Urothelium cell line (cell line): ENCODE measurements around the gene ALDH1B1.
"Not testable (repeated sequence)": the region's sequence is repeated elsewhere in the genome, so short reads cannot be mapped to it uniquely, and the experiment has no call there.

Experiments used
- DNase-seq: peaks from one replicate; pipeline ENCODE4 v3.0.0; 2011; ENCODE audit warnings: low spot score, mixed read lengths
- FAIRE-seq: peaks from 2 replicates; lab custom pipeline; 2011; peaks lifted over from hg19 to GRCh38; lab: Jason Lieb, UNC

Gene ALDH1B1

DNA sequence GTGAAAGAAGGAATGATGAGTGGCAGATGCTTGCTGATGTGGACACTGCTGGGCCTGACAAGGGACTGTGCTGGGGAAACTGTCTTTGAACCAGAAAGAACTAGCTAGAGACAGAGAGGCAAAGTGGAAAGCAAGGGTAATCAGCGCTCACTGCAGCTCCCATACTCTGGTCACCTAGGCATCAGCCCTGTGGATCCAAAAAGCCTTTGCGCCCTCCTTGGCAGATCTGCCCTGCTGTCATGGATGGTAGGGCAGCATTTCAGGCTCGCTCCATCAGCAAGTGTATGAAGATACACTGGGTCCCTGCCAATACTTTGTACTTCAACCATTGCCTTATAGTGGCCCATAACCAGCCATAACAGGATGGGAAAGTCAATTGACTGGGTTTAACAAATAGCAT lies 6.6 kb upstream of the ALDH1B1 start:
- DNase-seq (no peak), FAIRE-seq (no peak)

DNA sequence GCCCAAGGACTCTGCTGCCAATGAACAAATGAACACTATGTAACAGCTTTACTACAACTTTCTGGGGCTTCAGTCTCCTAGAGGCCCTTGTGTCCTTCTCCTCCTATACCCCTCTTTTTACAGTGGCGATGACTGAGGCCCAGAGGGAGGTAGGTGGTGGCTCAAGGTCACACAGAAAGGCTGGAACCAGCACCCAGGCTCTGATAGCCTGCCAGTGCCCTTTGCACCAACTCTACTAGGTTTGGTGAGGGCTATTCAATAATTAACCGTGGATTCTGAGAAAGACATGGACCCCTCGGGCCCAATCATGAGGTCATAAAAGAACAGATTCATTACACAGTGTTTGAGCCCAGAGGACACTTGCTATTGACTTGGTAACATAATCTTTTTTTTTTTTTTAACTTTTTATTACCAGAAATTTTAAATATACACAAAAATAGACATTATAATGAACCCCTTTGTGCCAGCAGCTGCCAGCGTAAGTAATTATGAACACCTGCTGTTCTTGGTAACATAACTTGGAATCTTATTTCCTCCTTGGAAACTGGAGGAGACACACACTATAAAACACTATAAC lies 6.1 kb upstream of the ALDH1B1 start:
- FAIRE-seq: no peak
- DNase-seq: no peak

GRCh38 chr9:38387066-38387465 lies 5.4 kb upstream of the ALDH1B1 start:
- DNase-seq: no peak
- no peak for FAIRE-seq

GRCh38 chr9:38387751-38388150 lies 4.8 kb upstream of the ALDH1B1 start:
- DNase-seq (no peak), FAIRE-seq (no peak)

- DNase-seq: no peak
- no peak for FAIRE-seq
These were observed 3.9 kb upstream of the ALDH1B1 start for GRCh38 chr9:38388283-38389223.

DNA sequence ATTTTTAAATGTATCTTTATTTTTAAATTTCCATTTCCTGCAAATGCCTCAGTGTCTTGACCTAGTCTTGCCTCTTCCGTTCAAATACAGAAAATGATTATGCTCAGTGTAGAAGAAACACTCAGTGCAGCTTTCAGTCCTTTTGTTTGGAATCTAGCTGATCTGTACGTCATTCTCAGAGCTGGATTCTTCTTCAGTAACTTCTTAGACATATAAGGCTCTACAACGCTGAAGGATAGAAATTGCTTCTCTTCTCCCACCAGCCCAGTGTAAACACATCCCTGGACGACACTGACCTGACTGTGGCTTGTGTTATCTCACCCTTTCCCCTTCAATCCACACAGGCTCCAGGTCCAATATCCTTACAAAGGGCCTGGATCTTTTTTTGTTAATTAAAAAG lies 3.2 kb upstream of the ALDH1B1 start:
- FAIRE-seq (no peak), DNase-seq (no peak)

- no peak for FAIRE-seq
- DNase-seq: no peak
These were observed 2.1 kb upstream of the ALDH1B1 start for GRCh38 chr9:38390442-38390841.

DNA sequence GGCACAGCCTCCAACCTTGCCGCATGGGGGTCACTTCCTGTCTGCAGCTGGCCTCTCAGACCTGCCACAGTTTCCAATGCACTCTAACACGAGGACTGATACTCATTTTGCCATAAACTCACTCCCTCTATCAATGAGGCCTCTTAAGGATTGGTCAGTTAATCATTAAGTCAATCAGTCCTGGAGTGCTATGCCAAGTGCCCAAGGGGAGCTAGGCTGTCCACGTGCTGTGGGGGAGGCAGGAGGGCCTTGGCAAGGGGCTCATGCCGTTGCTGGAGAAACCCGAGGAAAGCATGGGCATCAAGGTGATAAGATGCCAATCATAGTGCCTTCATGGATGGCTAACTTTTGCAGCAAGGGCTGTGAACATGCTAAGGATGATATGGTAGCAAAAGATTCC lies 1.7 kb upstream of the ALDH1B1 start:
- no peak for FAIRE-seq
- DNase-seq: no peak

DNA sequence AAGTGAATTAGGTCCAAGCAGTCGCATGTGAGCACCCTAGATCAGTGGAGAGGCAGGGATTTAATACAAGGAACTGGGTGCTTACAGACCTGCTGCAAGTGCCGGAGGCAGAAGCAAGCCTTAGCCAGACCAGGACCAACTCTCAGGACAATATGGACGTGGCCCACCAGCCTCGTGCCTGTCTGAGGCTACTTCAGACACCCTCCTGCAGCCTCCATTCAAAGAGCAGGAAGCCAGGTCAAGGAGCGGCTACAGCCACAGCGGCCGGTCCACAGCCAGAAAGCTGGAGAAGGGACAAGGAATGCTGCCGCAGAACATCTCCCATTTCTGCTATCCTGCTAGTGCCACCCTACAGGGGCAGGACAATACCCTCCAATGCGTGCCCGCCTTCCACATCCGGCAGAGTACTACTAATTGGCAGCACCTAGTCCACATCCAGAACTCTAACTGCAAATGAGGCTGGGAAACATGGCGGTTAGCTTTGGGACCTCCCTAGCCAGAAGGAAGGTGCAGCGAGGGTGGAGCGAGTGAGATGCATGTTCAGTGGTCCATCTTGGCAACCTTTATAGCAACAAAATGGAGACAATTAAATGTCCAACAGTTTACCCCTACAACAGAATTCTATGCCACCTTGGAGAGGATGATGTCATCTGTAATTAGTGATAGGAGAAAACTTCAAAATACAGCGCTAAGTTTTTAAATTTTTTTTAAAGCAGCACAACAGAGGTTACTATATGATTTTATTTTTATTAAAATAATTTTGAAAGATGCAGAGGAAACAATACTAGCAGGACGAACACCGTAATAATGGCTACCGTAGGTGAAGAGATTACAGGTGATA lies 1.0 kb upstream of the ALDH1B1 start:
- DNase-seq: no peak
- FAIRE-seq: no peak

GRCh38 chr9:38393128-38393796 lies 760 bp downstream of the ALDH1B1 start:
- FAIRE-seq (no peak), DNase-seq (no peak)

DNA sequence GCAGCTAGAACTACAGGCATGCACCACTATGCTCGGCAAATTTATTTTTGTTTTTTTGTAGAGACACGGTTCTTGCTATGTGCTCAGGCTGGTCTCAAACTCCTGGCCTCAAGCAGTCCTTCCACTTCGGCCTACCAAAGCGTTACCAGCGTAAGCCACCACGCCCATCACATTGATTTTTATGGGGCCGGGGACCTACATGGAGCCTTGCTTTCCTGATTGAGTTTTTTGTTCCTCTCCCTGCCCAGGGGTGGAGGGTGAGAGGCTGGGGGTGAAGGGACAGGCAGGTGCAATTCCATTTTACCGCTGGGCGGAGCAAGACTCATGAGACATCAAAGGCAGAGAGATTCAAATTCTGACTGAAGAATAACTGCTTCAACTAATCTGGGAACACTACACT lies 1.9 kb downstream of the ALDH1B1 start:
- FAIRE-seq (no peak), DNase-seq (no peak)

DNA sequence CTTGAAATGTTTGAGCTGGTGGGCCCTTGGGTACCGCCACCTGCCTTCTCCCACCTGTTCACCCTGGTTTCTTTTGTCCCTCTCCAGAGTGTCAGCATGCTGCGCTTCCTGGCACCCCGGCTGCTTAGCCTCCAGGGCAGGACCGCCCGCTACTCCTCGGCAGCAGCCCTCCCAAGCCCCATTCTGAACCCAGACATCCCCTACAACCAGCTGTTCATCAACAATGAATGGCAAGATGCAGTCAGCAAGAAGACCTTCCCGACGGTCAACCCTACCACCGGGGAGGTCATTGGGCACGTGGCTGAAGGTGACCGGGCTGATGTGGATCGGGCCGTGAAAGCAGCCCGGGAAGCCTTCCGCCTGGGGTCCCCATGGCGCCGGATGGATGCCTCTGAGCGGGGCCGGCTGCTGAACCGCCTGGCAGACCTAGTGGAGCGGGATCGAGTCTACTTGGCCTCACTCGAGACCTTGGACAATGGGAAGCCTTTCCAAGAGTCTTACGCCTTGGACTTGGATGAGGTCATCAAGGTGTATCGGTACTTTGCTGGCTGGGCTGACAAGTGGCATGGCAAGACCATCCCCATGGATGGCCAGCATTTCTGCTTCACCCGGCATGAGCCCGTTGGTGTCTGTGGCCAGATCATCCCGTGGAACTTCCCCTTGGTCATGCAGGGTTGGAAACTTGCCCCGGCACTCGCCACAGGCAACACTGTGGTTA lies 3.3 kb downstream of the ALDH1B1 start:
- no peak for FAIRE-seq

GRCh38 chr9:38396371-38396671 lies 3.8 kb downstream of the ALDH1B1 start:
- FAIRE-seq (no peak), DNase-seq (no peak)

More for the DNA sequence above, 3.3 kb downstream of the ALDH1B1 start:
- DNase-seq: no peak

DNA sequence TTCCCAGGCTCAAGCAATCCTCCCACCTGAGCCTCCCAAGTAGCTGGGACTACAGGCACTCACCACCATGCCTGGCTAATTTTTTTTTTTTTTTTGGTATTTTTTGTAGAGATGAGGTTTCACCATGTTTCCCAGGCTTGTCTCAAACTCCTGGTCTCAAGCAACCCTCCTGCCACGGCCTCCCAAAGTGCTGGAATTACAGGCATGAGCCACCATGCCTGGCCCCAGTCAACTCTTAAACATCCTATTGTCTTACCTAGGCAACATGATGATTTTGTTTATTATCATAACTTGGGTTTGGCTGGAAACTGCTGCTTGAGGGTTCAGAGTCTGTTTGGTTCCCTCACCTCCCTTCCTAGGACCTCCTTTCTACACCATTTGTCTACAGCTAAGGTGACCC lies 6.7 kb downstream of the ALDH1B1 start:
- not testable (repeated sequence) for FAIRE-seq, DNase-seq

GRCh38 chr9:38401994-38402393 lies 9.5 kb downstream of the ALDH1B1 start:
- FAIRE-seq (no peak), DNase-seq (no peak)

DNA sequence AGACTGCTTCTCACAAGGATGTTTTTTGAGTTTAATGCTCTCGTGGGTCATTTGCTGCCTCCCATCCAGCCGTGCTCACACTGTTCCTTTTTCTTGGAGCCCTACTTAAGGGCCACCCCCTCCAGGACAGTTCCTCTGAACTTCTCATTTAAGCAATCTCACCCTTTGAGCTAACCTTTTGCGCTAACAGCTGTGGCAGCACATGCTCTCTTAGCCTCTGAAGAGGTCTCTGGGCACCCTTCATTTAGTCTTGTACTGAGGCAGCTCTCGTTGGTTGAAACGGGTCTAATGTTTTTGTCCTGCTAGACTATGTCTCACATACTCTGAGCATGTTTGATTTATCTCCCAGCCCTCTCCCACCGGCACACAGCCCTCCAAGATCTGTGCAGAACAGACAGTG lies 11.8 kb downstream of the ALDH1B1 start:
- no peak for FAIRE-seq
- no peak for DNase-seq

GRCh38 chr9:38405785-38406184 lies 13.3 kb downstream of the ALDH1B1 start:
- peak; percentile 44 for FAIRE-seq
- DNase-seq: peak; percentile 47

DNA sequence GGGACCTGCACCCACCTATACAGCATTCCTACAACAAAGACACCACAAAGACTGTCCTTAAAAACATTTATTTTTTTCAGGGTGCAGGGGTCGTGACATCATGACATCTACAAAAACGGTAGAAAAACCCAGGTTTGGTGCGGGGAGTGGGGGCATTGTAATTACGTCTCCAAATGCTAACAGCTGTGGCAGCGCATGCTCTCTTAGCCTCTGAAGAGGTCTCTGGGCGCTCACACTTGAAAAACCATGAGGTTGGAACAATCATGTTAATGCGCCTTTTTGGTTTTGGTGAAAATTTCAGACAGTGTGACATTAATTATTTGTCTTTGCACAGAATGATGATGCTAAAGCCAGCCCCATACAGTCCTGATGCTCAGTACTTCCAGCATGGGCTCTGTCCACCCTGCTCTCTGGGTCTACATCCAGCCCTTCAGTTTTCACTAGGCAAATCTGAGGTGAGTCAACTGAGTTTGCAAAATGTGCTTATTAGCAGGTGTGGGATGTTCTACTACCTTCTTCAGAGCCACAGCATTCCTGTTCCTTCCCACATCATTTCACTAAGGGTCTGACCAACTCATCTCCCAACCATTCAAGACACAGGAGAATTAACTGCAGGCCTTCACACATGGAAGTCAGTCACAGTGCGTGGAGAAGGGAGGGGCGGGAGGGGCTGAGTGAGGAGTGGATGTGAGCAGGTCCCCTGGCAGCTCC lies 14.1 kb downstream of the ALDH1B1 start:
- FAIRE-seq: no peak

DNA sequence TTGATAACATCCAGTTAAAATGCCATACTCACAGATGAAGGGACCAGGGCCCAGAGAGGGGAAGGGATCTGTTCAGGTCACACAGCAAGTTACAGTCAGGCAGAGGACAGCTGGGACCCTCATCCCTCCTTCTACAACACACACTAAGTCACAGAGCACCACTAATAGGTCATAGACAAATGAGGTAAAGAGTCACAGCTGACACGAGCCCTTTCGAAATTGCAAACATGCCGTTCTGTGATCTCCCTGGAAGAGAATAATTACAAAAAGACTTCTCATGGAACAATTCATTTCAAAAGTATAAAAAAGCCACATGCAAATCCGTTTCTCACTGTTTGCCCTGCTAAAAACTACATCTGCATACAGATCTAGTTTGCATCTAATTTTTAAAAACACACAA lies 16.2 kb downstream of the ALDH1B1 start:
- FAIRE-seq: no peak
- DNase-seq: no peak

More for the DNA sequence above, 14.1 kb downstream of the ALDH1B1 start:
- DNase-seq: no peak

DNA sequence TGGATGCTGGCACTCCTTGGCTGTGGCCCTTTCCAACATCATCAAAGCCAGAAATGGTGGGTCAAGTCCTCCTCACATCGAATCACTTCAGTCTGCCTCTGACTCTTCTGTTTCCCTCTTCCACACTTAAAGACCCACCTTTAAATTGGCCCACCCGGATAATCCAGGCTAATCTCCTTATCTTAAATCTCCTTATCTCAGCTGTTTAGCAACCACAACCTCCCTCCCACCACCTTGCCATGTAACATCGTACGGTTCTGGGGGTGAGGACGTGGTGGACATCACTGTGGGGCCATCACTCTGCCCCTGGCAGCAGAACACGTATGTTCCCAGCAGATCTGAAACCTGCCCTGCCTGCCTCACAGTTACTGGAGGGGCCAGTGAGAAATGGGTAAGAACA lies 20.2 kb downstream of the ALDH1B1 start:
- DNase-seq (no peak), FAIRE-seq (no peak)
